Neural cell (in vitro differentiated cells): ENCODE data around the gene FAM227B.

Source experiments
- EP300 ChIP-seq: fragments of 450-650 bp; conservative IDR thresholded peaks from 2 replicates; pipeline ENCODE4 v1.6.1; 2014; ENCODE audit warnings: antibody characterized with exemption, mild to moderate bottlenecking, moderate library complexity; ENCODE audit not compliant: poor library complexity, severe bottlenecking
- EZH2 ChIP-seq: fragments of 200-600, 300-800 bp; shearing (Covaris generic), sonication (generic); IDR thresholded peaks from 2 replicates; pipeline ENCODE4 v1.6.1; 2014; ENCODE audit warnings: antibody characterized with exemption, low read length, borderline replicate concordance, mild to moderate bottlenecking; ENCODE audit not compliant: insufficient read depth, poor library complexity, severe bottlenecking
- MXI1 ChIP-seq: fragments of 450-650 bp; conservative IDR thresholded peaks from 2 replicates; pipeline ENCODE4 v1.6.1; 2014; ENCODE audit warnings: antibody characterized with exemption, mild to moderate bottlenecking; ENCODE audit not compliant: poor library complexity, severe bottlenecking
- POLR2AphosphoS5 ChIP-seq: IDR thresholded peaks from 2 replicates; pipeline ENCODE4 v1.6.1; 2012
- RAD21 ChIP-seq: fragments of 450-650 bp; conservative IDR thresholded peaks from 2 replicates; pipeline ENCODE4 v1.6.1; 2014; ENCODE audit warnings: antibody characterized with exemption, mild to moderate bottlenecking, moderate library complexity
- SMC3 ChIP-seq: fragments of 450-650 bp; conservative IDR thresholded peaks from 2 replicates; pipeline ENCODE4 v1.6.1; 2014; ENCODE audit warnings: antibody characterized with exemption, mild to moderate bottlenecking, moderate library complexity; ENCODE audit not compliant: poor library complexity
- TAF1 ChIP-seq: IDR thresholded peaks from 2 replicates; pipeline ENCODE4 v1.6.1; 2012; ENCODE audit warnings: low read depth
- TF ChIP-seq, protein P1 (sequence below): fragments of 450-650 bp; IDR thresholded peaks from 2 replicates; pipeline ENCODE4 v1.5.1; 2014; ENCODE audit warnings: antibody characterized with exemption, mild to moderate bottlenecking, moderate library complexity; ENCODE audit not compliant: poor library complexity, severe bottlenecking
- TF ChIP-seq, protein P2 (sequence below): IDR thresholded peaks from 2 replicates; pipeline ENCODE4 v1.6.1; 2012; ENCODE audit warnings: borderline replicate concordance

DNA sequence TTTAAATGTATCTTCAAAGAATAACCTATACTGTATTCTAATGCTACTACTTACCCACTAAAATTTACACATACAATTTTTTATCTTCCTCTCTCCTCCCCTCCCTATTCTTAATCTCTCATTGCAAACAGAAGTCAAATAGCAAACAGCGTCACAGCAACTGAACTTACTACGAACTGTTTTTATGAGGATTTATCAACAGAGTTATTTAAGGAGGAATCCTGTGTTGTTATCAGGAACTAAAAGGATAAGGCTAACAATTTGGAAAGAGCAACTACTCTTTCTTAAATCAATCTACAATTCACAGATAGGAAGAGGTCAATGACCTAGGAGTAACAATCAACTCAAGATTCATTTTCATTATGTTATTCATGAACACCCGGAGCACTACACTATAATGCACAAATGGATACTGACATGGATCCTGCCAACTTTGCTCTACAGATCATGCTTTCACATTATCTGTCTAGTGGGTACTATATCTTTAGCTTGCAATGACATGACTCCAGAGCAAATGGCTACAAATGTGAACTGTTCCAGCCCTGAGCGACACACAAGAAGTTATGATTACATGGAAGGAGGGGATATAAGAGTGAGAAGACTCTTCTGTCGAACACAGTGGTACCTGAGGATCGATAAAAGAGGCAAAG lies 196.6 kb downstream of the FAM227B start:
- TF ChIP-seq EP300 (no peak), RAD21 (no peak), EZH2 (no peak), TAF1 (no peak), POLR2AphosphoS5 (no peak), MXI1 (no peak), SMC3 (no peak)
- TF ChIP-seq, protein P1, sequence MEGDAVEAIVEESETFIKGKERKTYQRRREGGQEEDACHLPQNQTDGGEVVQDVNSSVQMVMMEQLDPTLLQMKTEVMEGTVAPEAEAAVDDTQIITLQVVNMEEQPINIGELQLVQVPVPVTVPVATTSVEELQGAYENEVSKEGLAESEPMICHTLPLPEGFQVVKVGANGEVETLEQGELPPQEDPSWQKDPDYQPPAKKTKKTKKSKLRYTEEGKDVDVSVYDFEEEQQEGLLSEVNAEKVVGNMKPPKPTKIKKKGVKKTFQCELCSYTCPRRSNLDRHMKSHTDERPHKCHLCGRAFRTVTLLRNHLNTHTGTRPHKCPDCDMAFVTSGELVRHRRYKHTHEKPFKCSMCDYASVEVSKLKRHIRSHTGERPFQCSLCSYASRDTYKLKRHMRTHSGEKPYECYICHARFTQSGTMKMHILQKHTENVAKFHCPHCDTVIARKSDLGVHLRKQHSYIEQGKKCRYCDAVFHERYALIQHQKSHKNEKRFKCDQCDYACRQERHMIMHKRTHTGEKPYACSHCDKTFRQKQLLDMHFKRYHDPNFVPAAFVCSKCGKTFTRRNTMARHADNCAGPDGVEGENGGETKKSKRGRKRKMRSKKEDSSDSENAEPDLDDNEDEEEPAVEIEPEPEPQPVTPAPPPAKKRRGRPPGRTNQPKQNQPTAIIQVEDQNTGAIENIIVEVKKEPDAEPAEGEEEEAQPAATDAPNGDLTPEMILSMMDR, result no peak
- TF ChIP-seq, protein P2, sequence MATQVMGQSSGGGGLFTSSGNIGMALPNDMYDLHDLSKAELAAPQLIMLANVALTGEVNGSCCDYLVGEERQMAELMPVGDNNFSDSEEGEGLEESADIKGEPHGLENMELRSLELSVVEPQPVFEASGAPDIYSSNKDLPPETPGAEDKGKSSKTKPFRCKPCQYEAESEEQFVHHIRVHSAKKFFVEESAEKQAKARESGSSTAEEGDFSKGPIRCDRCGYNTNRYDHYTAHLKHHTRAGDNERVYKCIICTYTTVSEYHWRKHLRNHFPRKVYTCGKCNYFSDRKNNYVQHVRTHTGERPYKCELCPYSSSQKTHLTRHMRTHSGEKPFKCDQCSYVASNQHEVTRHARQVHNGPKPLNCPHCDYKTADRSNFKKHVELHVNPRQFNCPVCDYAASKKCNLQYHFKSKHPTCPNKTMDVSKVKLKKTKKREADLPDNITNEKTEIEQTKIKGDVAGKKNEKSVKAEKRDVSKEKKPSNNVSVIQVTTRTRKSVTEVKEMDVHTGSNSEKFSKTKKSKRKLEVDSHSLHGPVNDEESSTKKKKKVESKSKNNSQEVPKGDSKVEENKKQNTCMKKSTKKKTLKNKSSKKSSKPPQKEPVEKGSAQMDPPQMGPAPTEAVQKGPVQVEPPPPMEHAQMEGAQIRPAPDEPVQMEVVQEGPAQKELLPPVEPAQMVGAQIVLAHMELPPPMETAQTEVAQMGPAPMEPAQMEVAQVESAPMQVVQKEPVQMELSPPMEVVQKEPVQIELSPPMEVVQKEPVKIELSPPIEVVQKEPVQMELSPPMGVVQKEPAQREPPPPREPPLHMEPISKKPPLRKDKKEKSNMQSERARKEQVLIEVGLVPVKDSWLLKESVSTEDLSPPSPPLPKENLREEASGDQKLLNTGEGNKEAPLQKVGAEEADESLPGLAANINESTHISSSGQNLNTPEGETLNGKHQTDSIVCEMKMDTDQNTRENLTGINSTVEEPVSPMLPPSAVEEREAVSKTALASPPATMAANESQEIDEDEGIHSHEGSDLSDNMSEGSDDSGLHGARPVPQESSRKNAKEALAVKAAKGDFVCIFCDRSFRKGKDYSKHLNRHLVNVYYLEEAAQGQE, result no peak
